HG03159 (cell line): ENCODE data around the gene MAN1C1.
"Not testable (repeated sequence)": the region's sequence is repeated elsewhere in the genome, so short reads cannot be mapped to it uniquely, and the experiment has no call there.

Experiments used
- ATAC-seq: cut with Tn5 transposase; IDR thresholded peaks from one replicate; pipeline ENCODE4 v1.9.1; 2021; ENCODE audit warnings: mild to moderate bottlenecking, moderate library complexity; ENCODE audit not compliant: unreplicated experiment

The MAN1C1 gene

GRCh38 chr1:25695090-25695770 is 78.6 kb downstream of the MAN1C1 start:
- ATAC-seq, result no peak

GRCh38 chr1:25695771-25696311 is 79.2 kb downstream of the MAN1C1 start:
- ATAC-seq, result no peak

GRCh38 chr1:25696643-25697042 is 80.1 kb downstream of the MAN1C1 start:
- not testable (repeated sequence) for ATAC-seq

DNA sequence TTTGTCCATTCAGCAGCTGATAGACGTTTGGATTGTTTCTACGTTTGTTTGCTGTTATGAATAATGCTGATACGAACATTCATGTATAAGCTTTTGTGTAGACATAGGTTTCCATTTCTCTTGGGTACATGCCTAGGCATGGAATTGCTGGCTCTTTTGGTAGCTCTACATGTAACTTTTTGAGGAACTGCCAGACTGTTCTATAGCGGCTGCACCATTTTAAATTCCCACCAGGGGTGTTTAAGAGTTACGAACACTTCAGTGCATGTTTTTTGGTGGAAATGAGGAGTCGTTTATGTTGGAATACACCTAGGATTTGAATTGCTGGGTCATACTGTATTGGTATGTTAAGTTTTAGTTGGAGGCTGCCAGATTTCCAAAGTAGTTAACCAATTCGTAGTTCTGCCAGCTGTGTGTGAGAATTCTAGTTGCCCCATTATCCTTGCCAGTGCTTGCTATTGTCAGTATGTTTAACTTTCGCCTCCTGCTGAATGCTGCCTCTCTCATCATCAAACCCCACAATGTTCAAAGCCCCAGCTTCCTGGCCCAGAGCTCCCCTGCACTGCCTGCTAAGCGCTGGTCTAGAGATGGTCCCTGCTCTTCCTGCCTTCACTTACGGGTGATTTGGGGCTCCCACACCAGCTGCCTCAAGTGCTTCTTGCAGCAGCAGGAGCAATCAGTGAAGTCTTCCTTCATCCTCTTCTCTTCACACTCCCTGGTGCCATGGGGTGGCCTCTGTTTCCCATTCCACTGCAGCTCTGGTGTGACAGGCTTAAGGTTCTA is 81.0 kb downstream of the MAN1C1 start:
- no peak for ATAC-seq

GRCh38 chr1:25698252-25698651 is 81.7 kb downstream of the MAN1C1 start:
- no peak for ATAC-seq

DNA sequence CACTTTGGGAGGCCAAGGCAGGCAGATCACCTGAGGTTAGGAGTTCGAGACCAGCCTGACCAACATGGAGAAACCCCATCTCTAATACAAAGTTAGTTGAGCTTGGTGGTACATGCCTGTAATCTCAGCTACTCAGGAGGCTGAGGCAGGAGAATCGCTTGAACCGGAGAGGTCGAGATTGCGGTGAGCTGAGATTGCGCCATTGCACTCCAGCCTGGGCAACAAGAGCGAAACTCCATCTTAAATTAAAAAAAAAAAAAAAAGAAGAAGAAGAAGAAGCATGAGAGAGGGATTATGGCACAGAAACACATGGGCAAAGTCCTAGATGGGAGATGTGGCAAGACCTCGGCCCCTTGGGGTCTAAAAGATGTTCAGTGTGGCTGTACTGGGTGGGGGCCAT is 82.5 kb downstream of the MAN1C1 start:
- not testable (repeated sequence) for ATAC-seq

DNA sequence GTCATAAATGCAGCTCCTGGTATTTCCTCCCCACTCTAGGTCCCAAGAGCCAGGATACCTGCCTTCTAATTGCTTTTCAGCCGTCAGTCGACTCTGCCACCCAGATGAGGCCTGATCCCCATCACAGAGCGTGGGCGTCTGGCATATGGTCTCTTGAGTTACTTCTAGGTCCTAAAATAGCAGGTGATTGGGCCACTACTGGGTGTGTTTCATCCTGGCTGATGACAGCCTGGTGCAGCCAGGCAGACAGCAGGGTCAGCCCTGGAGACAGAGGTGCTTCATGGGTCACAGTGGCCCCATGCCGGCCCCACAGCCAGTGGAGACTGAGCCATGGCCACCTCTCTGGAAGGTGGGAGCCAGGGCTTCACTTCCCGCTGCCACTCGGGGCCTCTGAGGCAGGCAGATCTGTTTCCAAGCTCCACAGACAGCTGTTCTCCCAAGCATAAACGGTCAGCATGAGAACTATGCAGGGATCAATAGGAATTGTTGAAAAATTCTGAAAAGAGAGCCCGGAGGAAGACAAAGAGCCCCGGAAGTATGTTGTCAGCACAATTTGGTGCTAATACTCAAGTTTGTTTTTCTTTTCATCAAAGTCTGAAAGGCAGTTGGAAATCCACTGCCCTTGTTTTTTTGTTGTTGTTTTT is 83.0 kb downstream of the MAN1C1 start:
- no peak for ATAC-seq

GRCh38 chr1:25700144-25700523 is 83.5 kb downstream of the MAN1C1 start:
- no peak for ATAC-seq

- no peak for ATAC-seq
Observed at GRCh38 chr1:25700626-25701025, 84.0 kb downstream of the MAN1C1 start.

DNA sequence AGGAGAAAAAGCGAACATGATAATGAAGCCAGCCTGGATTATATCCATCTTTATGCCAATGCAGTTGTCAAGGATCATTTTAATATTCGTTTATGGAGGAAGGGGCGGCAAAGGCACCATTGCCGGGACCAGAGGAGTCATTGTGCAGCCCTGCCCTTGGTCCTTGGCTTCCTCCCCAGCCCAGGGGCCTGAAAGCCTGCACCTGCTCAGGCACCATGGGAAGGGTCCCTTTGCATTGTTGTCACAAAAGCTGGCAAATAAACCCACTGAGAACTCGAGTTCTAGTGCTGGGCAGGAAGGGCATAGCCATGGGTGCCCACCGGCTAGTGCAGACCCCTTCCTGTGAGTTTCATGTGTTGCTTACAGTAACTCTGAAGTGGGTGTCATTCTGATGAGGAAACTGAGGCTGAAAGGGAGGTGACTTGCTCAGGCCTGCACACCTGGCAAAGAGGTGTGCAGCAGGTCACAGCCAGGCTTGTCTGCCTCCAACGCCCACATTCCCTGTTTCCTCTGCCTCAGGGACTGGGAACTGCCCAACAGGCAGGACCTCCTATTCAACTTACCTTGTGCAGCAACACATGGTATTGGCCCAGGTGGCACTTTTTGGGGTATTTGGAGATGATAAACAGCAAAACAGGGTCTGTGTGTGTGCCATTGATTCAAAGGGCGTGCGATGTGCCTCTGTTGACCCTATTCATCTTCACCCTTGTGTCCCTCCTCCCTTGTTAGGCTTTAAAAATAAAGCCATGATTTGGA is 84.6 kb downstream of the MAN1C1 start:
- no peak for ATAC-seq

GRCh38 chr1:25702101-25702775 is 85.6 kb downstream of the MAN1C1 start:
- no peak for ATAC-seq

GRCh38 chr1:25703041-25703440 is 86.5 kb downstream of the MAN1C1 start:
- ATAC-seq, result no peak

GRCh38 chr1:25703671-25704266 is 87.2 kb downstream of the MAN1C1 start:
- no peak for ATAC-seq

- no peak for ATAC-seq
Observed at GRCh38 chr1:25704267-25704691, 87.7 kb downstream of the MAN1C1 start.

DNA sequence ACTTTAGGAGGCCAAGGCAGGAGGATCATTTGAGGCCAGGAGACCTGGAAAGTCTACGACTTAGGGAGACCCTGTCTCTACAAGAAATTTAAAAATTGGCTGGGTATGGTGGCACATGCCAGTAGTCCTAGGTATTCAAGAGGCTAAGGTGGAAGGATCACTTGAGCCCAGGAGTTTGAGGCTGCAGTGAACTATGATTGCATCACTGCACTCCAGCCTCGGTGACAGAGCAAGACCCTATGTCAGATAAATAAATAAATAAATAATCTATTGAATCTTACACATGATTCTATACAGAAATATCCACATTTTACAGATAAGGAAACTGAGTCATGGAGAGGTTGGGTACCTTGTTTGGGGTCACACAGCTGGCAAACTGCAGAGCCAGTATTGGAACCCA is 89.1 kb downstream of the MAN1C1 start:
- no peak for ATAC-seq

DNA sequence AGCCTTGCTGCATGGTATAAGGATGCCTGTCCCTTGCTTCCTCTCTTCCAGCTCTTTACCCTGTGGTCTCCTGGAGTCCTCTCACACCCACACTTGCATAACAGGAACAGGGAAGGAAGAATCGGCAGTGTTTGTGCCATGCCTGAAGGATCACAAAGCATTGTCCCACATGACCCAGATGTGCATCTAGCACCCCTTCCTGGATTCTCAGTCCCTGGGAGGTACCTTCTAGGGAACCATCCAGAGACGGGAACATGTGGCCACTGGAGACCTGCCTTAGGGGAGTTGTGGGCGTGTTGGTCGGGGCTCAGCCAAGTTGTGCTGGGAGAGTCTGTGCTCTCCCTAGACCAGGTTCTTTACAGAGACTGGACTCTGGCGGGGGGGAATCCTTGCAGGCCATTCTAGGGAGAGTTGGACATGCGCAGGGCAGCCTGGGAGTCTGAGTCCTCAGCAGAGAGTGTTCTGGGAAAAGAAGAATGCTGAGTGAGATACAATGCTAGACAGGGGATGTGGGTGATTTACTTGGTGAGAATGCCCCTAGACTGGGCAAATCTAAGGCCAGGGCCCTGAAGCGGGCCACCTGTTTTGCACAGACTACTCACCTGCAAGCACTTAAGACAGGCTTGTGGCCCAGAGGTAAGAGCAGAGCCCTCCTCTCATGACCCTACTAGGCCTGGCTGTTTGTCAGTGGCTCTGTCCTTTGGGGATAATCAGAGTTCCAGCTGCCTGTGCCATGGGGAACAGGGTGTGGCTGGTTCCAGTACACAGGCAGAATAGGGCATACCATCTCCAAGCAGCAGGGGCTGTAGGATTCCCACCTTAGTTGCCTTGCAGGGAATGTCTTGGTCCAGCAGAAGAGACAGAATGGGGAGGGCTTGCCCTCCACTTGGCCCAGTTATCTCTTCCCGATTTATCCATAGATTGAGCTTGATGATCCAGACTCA is 89.8 kb downstream of the MAN1C1 start:
- no peak for ATAC-seq

DNA sequence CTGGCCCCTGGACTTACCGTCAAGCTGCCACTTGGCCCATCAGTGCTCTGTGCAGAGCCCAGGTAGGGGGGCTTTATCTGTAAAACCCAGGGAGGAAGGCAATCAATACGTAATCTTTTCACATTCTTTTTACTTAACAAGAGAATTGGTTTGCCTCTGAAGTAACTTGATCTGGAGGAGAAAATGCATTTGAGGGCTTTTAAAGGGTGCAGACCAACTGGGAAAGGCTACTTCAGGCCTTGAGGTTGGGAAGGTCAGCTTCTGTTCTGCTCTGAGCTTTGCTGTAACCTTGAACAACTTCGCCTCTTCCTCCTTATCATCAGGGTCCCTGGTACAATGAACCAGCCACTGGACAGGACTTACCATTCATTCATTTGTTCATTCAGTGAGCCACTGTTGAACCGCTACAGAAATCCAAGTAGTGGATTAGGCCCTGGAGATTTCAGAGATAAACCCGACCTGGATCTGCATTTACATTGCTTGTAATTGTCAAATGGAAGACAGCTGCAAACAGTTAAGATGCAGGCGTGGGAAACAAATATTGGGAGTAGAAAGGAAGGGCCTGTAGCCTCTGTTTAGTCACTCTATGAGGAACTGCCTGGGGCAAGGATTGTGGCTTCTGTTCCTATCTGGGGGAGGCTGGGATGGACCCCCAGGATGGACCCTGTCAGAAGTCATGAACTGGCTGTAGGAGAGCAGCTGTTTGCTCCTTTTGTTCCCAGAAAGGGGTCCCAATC is 90.9 kb downstream of the MAN1C1 start:
- no peak for ATAC-seq
